Effector CD4-positive, alpha-beta T cell (primary cell): Measurements from ENCODE around the gene IFTAP. TPM values are rescaled to one million over a fixed set of nuclear protein-coding genes. Genes with fewer than 3 reads are reported as not detected.
"Not testable (repeated sequence)": the region's sequence is repeated elsewhere in the genome, so short reads cannot be mapped to it uniquely, and the experiment has no call there.

Source experiments
- DNase-seq: peaks from one replicate; pipeline ENCODE4 v3.0.0-alpha.2; 2020
- total RNA-seq: gene quantifications from one replicate; lab custom pipeline; 2026; lab: John Stamatoyannopoulos, UW

The IFTAP gene
- total RNA-seq = not detected

GRCh38 chr11:36594316-36594989, at the start of gene IFTAP:
TSS of gene IFTAP (plus strand) at chr11:36594502. CDS start at chr11:36610104, 15,602 bp downstream.
- no peak for DNase-seq

GRCh38 chr11:36550385-36551115, 43.8 kb upstream of the IFTAP start:
- no peak for DNase-seq

- not testable (repeated sequence) for DNase-seq
These were observed 36.9 kb upstream of the IFTAP start for GRCh38 chr11:36557390-36557789.

- DNase-seq = no peak
These were observed 36.3 kb upstream of the IFTAP start for GRCh38 chr11:36557991-36558390.

GRCh38 chr11:36558571-36559413, 35.5 kb upstream of the IFTAP start:
- no peak for DNase-seq

- peak; percentile 9 for DNase-seq
These were observed 29.8 kb upstream of the IFTAP start for GRCh38 chr11:36564376-36565030.

GRCh38 chr11:36565031-36565610, 29.2 kb upstream of the IFTAP start:
- no peak for DNase-seq

- DNase-seq = no peak
These were observed 27.8 kb upstream of the IFTAP start for GRCh38 chr11:36566407-36567053.

- no peak for DNase-seq
These were observed 26.6 kb upstream of the IFTAP start, which contains the start of gene RAG1 for GRCh38 chr11:36567694-36568093. TSS of gene RAG1 (plus strand) at chr11:36568007. CDS start at chr11:36573305, 5,298 bp downstream.

GRCh38 chr11:36569095-36569494, 25.2 kb upstream of the IFTAP start:
- DNase-seq = no peak

- DNase-seq = no peak
These were observed 19.8 kb upstream of the IFTAP start for GRCh38 chr11:36574486-36574885.

GRCh38 chr11:36577373-36577772, 16.9 kb upstream of the IFTAP start:
- no peak for DNase-seq

- no peak for DNase-seq
These were observed 16.4 kb upstream of the IFTAP start for GRCh38 chr11:36577859-36578258.

- DNase-seq = no peak
These were observed 15.8 kb upstream of the IFTAP start for GRCh38 chr11:36578458-36578857.

GRCh38 chr11:36581536-36581935, 12.8 kb upstream of the IFTAP start:
- DNase-seq = no peak

GRCh38 chr11:36583667-36584066, 10.6 kb upstream of the IFTAP start:
- DNase-seq = no peak

GRCh38 chr11:36586543-36586942, 7.8 kb upstream of the IFTAP start:
- no peak for DNase-seq

GRCh38 chr11:36588099-36588498, 6.2 kb upstream of the IFTAP start:
- no peak for DNase-seq

GRCh38 chr11:36590513-36590912, 3.8 kb upstream of the IFTAP start:
- DNase-seq = no peak

GRCh38 chr11:36591433-36591832, 2.9 kb upstream of the IFTAP start:
- DNase-seq = no peak

- DNase-seq = no peak
These were observed 2.6 kb downstream of the IFTAP start for GRCh38 chr11:36596880-36597279.

- DNase-seq = no peak
These were observed 3.7 kb downstream of the IFTAP start, which contains the start of gene RAG2 for GRCh38 chr11:36598051-36598450. TSS of gene RAG2 (minus strand) at chr11:36598236. CDS start at chr11:36594168, 4,068 bp downstream.
